GM12872 (cell line): ENCODE data around the gene NXNL1.
A peak's percentile ranks its signal among the peaks of the same experiment; 100 is the strongest.

ENCODE experiments used
- CTCF ChIP-seq: IDR thresholded peaks from 3 replicates; pipeline ENCODE4 v1.5.1; 2011; ENCODE audit warnings: low read depth, mild to moderate bottlenecking, low read length, moderate library complexity; ENCODE audit not compliant: insufficient read depth

The NXNL1 gene

GRCh38 chr19:17499648-17500446, 39.1 kb upstream of the NXNL1 start:
- no peak for TF ChIP-seq CTCF

GRCh38 chr19:17497149-17497798, 36.5 kb upstream of the NXNL1 start:
- no peak for TF ChIP-seq CTCF

- peak; percentile 100 for TF ChIP-seq CTCF
Observed at GRCh38 chr19:17496337-17496997, 35.7 kb upstream of the NXNL1 start.

GRCh38 chr19:17495639-17496296, 35.0 kb upstream of the NXNL1 start:
- no peak for TF ChIP-seq CTCF

- no peak for TF ChIP-seq CTCF
Observed at GRCh38 chr19:17491287-17491686, 30.6 kb upstream of the NXNL1 start.

GRCh38 chr19:17490411-17490810, 29.7 kb upstream of the NXNL1 start:
- TF ChIP-seq CTCF = no peak
